GM12891 (cell line): ENCODE data around the gene GJA5.

Experiments used
- POLR2A ChIP-seq: IDR thresholded peaks from 2 replicates; pipeline ENCODE4 v1.6.1; 2011; ENCODE audit warnings: low read depth, low read length, control low read depth
- POLR2AphosphoS5 ChIP-seq: IDR thresholded peaks from 2 replicates; pipeline ENCODE4 v1.6.1; 2011; ENCODE audit warnings: low read depth, low read length, control low read depth
- TAF1 ChIP-seq: IDR thresholded peaks from 2 replicates; pipeline ENCODE4 v1.6.1; 2011; ENCODE audit warnings: low read depth, low read length, control low read depth

- TF ChIP-seq POLR2AphosphoS5 (no peak), POLR2A (no peak), TAF1 (no peak)
These were observed 8.7 kb upstream of the GJA5 start for GRCh38 chr1:147769106-147769505.
